NK-92 (cell line): ENCODE results near the gene NFASC.

Experiments used
- DNase-seq: peaks from one replicate; lab custom pipeline; 2025; ENCODE audit not compliant: unreplicated experiment; lab: John Stamatoyannopoulos, UW

The NFASC gene

GRCh38 chr1:204858363-204858821, 12.3 kb upstream of the NFASC start:
- DNase-seq, result no peak

- no peak for DNase-seq
Observed at GRCh38 chr1:204859861-204860267, 10.8 kb upstream of the NFASC start.

DNA sequence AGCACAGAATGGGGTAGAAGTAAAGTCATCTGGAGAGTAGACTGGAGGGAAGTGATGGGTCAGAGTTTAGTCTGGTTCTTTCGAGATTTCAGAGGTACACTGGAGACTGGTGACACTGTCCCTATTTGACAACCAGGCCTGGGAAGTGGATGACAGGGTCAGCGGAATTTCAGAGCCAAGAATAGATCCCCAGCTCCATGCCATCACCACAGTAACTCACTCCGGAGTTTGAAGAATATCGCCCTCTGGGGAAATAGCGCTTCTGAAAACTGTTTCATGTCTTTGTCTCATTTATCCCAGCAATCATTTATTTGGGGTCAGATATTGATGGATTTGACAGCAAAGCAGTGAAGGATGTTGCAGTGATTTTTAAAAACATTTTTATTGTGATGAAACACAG, 7.6 kb upstream of the NFASC start:
- DNase-seq, result no peak

- no peak for DNase-seq
Observed at GRCh38 chr1:204863730-204864129, 6.9 kb upstream of the NFASC start.

GRCh38 chr1:204866051-204866596, 4.5 kb upstream of the NFASC start:
- DNase-seq, result no peak

GRCh38 chr1:204867203-204867602, 3.5 kb upstream of the NFASC start:
- DNase-seq, result no peak

DNA sequence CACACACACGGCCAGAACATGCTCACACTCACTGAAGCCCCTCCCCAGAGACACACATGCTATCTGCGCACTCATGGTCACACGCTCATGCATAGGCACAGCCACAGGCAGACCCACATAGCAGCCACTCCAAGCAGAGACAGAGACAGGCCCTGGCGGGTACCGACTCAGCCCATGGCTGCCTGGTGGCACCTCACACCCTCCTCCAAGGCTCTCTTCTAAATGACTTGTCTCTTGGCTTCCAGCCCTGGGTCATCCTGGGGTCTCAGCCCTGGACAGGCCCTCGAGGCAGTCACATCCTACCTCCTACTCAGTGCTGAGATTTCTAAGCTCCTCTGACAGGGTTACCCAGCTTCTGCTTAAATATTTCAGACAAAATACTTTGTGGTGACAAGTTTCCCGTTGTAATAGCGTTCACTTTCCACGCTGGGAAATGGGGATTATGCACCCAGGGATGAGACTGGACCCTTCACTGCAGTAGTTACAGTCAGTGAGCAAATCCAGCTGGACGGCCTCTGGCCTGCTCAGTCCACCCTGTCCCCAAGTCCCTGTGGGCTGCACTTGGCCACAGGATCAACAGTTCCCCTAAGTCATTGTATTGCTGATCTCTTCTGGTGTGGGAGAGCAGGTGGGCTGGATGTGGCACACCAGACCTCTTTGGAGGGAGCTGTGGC, 2.9 kb upstream of the NFASC start:
- DNase-seq, result no peak

DNA sequence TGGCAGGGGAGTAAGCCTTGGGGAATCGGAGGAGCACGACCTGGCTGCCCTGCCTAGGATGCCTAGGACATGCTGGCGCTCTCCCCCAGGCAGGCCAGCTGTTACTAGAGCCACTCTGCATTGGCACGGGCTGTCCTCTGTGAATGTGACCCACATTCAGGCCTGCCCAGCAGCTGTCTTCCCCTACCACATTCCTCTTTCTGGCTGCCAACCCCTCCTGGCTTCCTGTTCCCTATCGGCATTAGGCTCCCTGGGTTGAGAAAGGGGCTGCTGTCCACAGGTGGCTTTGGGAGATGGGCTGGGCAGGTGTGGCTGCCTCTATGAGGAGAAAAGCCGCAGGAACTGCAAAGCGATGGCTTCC, 2.3 kb upstream of the NFASC start:
- DNase-seq, result no peak

DNA sequence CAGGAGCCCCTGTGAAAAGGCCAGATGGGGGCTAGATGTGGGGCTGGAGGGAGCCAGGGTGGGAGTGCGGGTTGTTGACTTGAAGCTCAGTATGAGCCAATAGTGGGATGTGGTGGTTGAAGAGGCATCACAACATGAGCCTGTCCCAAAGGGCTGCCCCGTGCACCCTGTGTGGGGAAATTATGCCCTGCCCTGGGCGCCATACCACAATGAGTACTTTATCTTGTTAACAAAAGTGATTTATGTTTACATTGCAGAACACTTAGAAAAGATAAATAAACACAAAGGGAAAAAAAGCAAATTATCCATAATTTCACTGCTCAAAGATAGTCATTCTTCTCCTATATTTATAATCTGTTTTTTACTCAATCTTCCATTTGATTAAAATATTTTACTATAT, 1.6 kb upstream of the NFASC start:
- no peak for DNase-seq

GRCh38 chr1:204871405-204872037, 859 bp downstream of the NFASC start:
- no peak for DNase-seq

DNA sequence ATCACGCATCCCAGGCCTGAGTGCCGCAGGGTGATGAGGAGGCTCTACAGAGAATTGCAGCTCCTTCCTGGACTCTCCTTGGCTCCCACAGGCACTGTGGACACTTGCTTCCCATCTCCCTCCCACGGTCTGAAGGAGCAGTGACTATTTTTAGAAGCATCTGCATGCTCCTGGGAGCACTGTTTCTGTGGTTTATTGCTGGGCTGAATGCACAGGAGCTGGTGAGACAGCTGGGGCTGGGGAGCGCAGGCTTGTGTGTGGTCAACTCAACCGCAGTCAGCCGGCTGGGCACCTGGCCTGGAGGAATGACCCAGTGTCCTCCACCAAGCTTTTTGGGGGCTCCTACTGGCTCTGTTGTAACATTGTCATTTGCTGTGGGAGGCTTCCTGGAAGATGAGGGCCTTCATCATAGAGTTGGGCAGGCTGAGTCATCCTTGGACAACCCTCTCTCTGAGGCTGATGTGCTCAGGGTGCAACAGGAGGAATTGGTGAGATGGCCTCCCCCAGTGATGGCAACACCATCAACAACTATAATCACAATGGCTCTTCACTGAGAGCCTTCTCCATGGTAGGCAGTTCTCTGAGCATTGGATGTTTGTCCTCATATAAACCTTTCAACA, 1.7 kb downstream of the NFASC start:
- no peak for DNase-seq

GRCh38 chr1:204873176-204873575, 2.5 kb downstream of the NFASC start:
- DNase-seq, result no peak

DNA sequence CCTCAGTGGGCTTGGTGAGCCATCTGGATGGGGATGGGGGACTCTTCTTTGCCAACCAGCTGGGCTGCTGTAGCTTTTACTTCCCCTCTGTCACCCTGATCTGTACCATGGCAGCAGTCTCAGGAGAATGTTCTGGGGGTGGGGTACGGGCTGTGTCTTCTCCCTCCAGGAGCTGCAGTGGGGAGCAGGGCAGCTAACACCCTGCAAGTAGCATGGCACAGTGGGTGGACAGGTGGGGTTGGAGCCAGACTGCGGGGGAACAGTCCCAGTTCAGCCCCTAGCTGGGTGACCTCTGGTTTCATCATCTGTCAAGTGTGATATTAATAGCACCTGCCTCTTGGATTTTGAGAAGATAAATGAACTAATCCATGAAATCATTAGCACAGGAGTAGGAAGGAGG, 3.1 kb downstream of the NFASC start:
- no peak for DNase-seq

DNA sequence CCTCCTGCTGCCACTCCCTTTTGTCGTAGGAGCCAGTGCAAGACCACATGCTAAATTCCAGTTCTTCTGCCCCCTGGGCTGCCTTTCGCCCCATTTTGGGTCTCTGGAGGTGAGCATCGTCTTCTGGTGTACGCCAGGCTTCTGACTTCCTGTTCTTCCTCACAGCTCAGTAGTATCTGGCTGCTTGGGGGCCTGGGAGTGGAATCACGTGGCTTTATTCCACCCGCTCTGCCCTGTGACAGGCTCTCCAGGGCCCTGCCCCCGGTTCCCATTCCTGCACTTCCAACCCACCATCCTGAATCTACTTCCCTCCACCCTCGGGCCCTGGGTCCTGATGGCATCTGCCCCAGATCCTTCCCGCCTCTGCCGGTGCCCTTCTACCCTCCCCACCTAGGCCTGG, 3.6 kb downstream of the NFASC start:
- no peak for DNase-seq

DNA sequence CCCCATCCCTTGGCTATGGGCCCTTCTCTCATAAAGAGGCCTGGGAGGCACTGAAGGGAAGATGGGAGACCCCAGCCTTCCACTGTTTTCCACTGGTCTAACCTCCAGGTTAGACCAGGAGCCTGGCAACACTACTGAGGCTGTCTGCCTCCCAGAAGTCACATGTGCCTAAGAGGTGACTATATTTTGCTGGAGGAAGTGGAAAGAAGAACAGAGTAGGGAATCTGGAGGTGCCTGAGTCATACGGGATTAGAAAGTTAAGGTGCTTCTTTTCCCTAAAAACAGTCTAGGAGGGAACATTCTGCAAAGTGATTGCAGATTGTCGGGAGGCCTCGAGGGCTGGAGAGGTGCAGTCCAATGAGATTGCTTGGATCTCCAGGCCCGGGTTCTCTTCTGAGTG, 4.6 kb downstream of the NFASC start:
- no peak for DNase-seq

- DNase-seq, result no peak
Observed at GRCh38 chr1:204878621-204879234, 8.1 kb downstream of the NFASC start.

DNA sequence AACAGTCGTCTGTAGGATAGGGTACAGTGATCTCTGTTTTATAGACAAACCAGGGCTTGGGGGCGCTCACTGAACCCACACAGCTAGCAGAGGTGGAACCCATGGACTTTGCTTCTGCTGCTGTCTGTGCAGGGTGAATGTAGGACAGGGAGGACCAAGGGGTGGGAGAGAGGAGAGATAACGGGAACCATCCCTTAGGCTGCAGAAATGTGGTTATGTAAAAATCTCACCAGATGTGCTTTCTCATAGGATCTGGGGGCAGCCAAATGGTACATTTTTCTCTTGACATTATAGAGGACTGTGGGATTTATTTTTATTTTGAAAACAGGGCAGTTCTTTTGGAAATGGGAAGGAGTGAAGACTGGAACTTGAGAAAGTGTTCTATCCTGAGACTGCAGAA, 8.7 kb downstream of the NFASC start:
- DNase-seq, result no peak

DNA sequence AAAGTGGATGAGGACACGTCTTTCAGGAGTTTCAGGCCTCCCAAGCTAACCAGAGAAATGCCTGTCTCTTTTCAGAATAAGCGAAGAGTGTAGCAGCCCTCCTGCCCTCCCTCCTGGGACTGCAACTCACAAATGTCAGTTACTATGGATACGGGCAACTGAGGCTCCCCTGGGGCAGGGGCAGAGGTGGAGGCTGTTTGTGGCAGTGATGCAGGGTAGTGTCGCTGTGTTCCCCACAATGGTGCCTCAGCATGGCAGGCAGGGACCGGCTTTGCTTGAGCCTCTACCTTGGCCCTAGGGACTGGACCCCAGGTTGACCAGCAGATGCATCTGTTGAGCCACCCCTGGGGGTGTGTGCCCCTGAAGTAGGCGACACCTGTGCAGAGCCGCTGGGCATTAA, 10.2 kb downstream of the NFASC start:
- DNase-seq, result no peak

DNA sequence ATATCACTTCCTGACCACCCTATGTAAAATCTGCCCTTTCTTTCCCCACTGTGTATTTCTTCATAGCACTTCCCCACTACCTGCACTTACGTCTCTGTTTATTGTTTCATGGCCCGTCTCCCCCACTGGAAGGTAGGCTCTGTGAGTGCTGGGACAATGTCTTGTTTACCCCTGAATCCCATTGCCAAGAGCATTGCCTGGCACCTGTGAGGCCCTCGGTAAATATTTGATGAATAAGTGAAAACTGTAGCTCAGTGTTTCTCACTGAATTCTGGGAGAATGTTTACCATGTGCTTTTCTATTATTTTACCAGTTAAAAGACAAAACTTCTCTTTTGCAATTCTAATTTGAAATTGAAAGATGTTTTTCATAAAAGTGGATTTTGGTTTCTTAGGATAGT, 11.8 kb downstream of the NFASC start:
- DNase-seq, result no peak

- DNase-seq, result no peak
Observed at GRCh38 chr1:204883405-204883804, 12.7 kb downstream of the NFASC start.

DNA sequence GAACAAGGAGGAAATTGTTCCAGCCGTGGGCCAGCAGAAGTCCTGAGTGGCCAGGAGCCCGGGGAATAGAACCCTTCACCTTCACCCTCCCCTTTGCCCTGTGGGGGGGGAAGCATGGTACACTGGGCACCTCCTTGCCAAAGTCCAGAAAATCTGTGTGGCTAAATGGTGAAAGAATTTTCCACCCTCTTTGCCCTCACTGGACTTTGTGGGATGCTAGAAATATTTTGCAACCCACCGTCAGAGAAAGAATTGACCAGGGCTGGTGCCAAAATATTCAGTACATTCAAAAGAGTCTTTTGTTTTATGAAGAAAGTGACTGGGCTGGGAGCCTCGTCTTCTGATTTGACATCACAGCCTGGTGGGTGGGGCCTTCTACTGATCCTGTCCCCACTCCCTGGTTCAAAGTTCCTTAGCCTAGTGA, 14.6 kb downstream of the NFASC start:
- DNase-seq, result no peak

- no peak for DNase-seq
Observed at GRCh38 chr1:204885790-204886189, 15.1 kb downstream of the NFASC start.
